GM12872 (cell line): Measurements from ENCODE around the gene RHOBTB1.
A peak's percentile ranks its signal among the peaks of the same experiment; 100 is the strongest.

Experiments
- TF ChIP-seq, protein P1 (sequence below): IDR thresholded peaks from 3 replicates; pipeline ENCODE4 v1.5.1; 2011; ENCODE audit warnings: low read depth, mild to moderate bottlenecking, low read length, moderate library complexity; ENCODE audit not compliant: insufficient read depth

Gene RHOBTB1

GRCh38 chr10:60821656-60822055 is 122.3 kb downstream of the RHOBTB1 start:
- TF ChIP-seq, protein P1, sequence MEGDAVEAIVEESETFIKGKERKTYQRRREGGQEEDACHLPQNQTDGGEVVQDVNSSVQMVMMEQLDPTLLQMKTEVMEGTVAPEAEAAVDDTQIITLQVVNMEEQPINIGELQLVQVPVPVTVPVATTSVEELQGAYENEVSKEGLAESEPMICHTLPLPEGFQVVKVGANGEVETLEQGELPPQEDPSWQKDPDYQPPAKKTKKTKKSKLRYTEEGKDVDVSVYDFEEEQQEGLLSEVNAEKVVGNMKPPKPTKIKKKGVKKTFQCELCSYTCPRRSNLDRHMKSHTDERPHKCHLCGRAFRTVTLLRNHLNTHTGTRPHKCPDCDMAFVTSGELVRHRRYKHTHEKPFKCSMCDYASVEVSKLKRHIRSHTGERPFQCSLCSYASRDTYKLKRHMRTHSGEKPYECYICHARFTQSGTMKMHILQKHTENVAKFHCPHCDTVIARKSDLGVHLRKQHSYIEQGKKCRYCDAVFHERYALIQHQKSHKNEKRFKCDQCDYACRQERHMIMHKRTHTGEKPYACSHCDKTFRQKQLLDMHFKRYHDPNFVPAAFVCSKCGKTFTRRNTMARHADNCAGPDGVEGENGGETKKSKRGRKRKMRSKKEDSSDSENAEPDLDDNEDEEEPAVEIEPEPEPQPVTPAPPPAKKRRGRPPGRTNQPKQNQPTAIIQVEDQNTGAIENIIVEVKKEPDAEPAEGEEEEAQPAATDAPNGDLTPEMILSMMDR: no peak

DNA sequence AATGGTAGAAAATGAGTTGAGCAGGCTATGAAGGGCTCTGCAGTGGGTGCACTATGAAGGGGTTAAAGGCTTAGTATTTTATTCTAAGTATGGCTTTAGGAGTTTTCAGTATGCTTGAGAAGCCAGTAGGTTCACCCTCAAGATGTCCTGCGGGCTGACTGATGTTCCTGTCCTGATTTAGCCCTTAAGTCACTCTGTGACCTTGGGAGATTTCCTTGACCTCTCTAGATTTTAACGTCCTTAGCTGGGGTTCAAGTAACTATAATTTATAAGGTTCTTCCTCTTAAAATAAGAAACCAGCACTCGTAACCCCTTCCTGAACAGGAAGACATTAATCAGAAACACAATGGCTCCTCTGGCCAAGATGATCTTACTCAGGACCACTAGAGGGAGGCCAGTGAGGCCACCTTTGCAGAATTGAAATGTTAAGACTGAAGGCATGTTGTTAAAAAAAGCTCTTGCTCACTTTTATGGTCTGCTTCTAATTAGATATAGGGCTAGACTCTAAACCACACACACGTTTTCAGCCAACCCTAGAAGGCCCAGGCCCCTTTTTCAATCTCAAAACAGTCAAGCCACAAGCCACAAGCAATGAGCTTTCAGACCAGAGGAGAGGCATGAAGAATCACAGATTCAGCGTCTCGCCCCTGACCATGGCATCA is 123.8 kb downstream of the RHOBTB1 start:
- TF ChIP-seq, protein P1: peak; percentile 27; the same call in 1 of the 3 replicates
